Medulla oblongata (tissue), 1 donor: ENCODE data around the gene CDKN1C.

Source experiments
- DNase-seq: peaks from one replicate; pipeline ENCODE4 v3.0.0-alpha.2; 2015; ENCODE audit errors: extremely low spot score

CDKN1C gene

GRCh38 chr11:2923446-2924375 is 38.1 kb upstream of the CDKN1C start:
- no peak for DNase-seq

GRCh38 chr11:2922655-2923054 is 37.1 kb upstream of the CDKN1C start:
- DNase-seq = no peak

- no peak for DNase-seq
Observed at GRCh38 chr11:2921742-2922493, 36.3 kb upstream of the CDKN1C start.

GRCh38 chr11:2921261-2921660 is 35.7 kb upstream of the CDKN1C start:
- no peak for DNase-seq

- no peak for DNase-seq
Observed at GRCh38 chr11:2920343-2920742, 34.8 kb upstream of the CDKN1C start.

GRCh38 chr11:2919837-2920236 is 34.3 kb upstream of the CDKN1C start:
- DNase-seq = no peak

- no peak for DNase-seq
Observed at GRCh38 chr11:2919188-2919587, 33.6 kb upstream of the CDKN1C start.

GRCh38 chr11:2917842-2918490 is 32.4 kb upstream of the CDKN1C start:
- no peak for DNase-seq

GRCh38 chr11:2916892-2917645 is 31.5 kb upstream of the CDKN1C start:
- DNase-seq = no peak

GRCh38 chr11:2916114-2916891 is 30.7 kb upstream of the CDKN1C start:
- no peak for DNase-seq

- DNase-seq = no peak
Observed at GRCh38 chr11:2915473-2915872, 29.9 kb upstream of the CDKN1C start.

- DNase-seq = no peak
Observed at GRCh38 chr11:2914455-2915195, 29.1 kb upstream of the CDKN1C start.

GRCh38 chr11:2913776-2914175 is 28.2 kb upstream of the CDKN1C start:
- no peak for DNase-seq

- no peak for DNase-seq
Observed at GRCh38 chr11:2913019-2913431, 27.4 kb upstream of the CDKN1C start.

GRCh38 chr11:2912498-2912897 is 26.9 kb upstream of the CDKN1C start:
- no peak for DNase-seq

- DNase-seq = no peak
Observed at GRCh38 chr11:2911785-2912391, 26.3 kb upstream of the CDKN1C start.

GRCh38 chr11:2911088-2911784 is 25.7 kb upstream of the CDKN1C start:
- DNase-seq = no peak

- DNase-seq = no peak
Observed at GRCh38 chr11:2910401-2910955, 24.9 kb upstream of the CDKN1C start.
